ENCODE data around the gene YLPM1.

DNA sequence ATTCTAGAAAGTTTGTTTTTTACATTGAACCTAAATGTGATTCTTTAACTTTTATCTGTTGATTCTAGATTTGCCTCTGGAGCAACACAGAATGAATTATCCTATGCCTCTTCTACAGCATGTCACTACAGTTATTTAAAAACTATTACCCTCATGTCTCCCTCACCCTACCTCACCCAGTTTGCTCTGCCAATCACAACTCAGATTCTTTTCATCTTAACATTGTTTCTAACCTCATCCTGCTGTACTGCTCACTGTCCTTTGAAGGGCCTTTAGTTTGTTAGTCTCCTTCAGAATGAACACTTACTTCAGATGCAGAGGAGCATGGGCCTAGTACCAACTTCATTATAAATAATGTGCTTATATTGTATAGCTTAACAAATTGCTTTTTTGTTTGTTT lies 21.5 kb downstream of the YLPM1 start:
- no peak for TF ChIP-seq CTCF (conservative IDR thresholded peaks at IDR 0.05; ENCODE audit: low read length)
- TF ChIP-seq EZH2phosphoT487 (IDR thresholded peaks at IDR 0.05; ENCODE audit: borderline replicate concordance): no peak
